Measurements from ENCODE around the gene TINAGL1.

Gene TINAGL1

GRCh38 chr1:31549809-31550620, 26.3 kb upstream of the TINAGL1 start:
- in situ Hi-C loops (cut with HindIII; ENCODE audit: low pct_ligation_motif_present, low sequenced_read_pairs) = no loop called here
- no peak for DNase-seq
- Histone ChIP-seq H3K27ac (no peak overlapping the region), H3K36me3 (replicated peaks) (no peaks in the 10 kb centered on the region), H3K4me3 (ENCODE audit: low read depth, low read length) (no peak overlapping the region), H3K27me3 (replicated peaks) (no peaks in the 10 kb centered on the region)
- TF ChIP-seq CTCF (IDR thresholded peaks at IDR 0.05; ENCODE audit: low read depth, low read length, missing control alignments) = no peak

DNA sequence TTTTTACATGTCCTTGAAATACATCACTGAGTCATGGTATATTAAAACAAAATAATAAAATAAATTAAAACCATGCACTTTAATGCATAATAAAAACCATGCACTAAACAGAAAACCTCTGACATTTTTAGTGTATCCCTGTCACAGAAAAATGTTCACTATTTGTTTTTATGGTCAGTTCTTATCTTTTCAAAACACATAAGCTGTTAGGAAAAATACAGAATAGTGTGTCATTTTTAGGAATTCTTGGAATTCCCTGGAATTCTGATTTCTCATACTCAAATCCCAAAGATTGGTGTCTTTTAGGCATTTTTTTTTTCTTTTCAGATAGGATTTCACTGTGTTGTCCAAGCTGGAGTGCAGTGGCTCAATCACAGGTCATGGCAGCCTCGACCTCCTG, 25.1 kb upstream of the TINAGL1 start:
- TF ChIP-seq CTCF (IDR thresholded peaks at IDR 0.05; ENCODE audit: low read depth, low read length, missing control alignments) = no peak
- in situ Hi-C loops (cut with HindIII; ENCODE audit: low pct_ligation_motif_present, low sequenced_read_pairs) = no loop called here
- H3K4me3 ChIP-seq (ENCODE audit: low read depth, low read length) = no peak overlapping the region
- DNase-seq = no peak
- H3K36me3 ChIP-seq (replicated peaks) = no peaks in the 10 kb centered on the region
- no peak overlapping the region for H3K27ac ChIP-seq
- H3K27me3 ChIP-seq (replicated peaks) = no peaks in the 10 kb centered on the region

DNA sequence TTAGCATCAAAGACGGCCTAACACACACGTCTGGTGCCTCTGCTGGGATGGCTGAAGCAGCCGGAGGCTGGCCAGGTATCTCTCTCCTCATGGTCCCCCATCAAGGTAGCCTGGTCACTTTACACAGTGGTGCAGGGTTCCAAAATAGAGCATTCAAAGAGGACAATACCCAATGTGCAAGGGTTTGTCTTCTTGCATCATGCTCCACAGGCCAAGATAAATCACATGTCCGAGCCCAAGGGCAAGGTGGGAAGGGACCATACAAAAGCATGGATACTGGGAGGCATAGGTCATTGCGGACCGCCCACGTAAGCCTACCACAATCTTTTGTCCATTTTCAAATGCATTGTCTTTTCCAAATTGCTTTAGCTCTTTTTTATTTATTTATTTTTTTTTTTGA, 23.8 kb upstream of the TINAGL1 start:
- in situ Hi-C loops (cut with HindIII; ENCODE audit: low pct_ligation_motif_present, low sequenced_read_pairs) = no loop called here
- H3K36me3 ChIP-seq (replicated peaks) = no peaks in the 10 kb centered on the region
- no peak overlapping the region for H3K4me3 ChIP-seq (ENCODE audit: low read depth, low read length)
- TF ChIP-seq CTCF (IDR thresholded peaks at IDR 0.05; ENCODE audit: low read depth, low read length, missing control alignments) = no peak
- no peak overlapping the region for H3K27ac ChIP-seq
- DNase-seq = no peak
- no peaks in the 10 kb centered on the region for H3K27me3 ChIP-seq (replicated peaks)

- H3K27ac ChIP-seq = no peak overlapping the region
- DNase-seq = no peak
- TF ChIP-seq CTCF (IDR thresholded peaks at IDR 0.05; ENCODE audit: low read depth, low read length, missing control alignments) = no peak
- H3K36me3 ChIP-seq (replicated peaks) = no peaks in the 10 kb centered on the region
- no peaks in the 10 kb centered on the region for H3K27me3 ChIP-seq (replicated peaks)
- in situ Hi-C loops (cut with HindIII; ENCODE audit: low pct_ligation_motif_present, low sequenced_read_pairs) = no loop called here
- no peak overlapping the region for H3K4me3 ChIP-seq (ENCODE audit: low read depth, low read length)
These were observed 19.8 kb upstream of the TINAGL1 start for GRCh38 chr1:31556481-31557006.

DNA sequence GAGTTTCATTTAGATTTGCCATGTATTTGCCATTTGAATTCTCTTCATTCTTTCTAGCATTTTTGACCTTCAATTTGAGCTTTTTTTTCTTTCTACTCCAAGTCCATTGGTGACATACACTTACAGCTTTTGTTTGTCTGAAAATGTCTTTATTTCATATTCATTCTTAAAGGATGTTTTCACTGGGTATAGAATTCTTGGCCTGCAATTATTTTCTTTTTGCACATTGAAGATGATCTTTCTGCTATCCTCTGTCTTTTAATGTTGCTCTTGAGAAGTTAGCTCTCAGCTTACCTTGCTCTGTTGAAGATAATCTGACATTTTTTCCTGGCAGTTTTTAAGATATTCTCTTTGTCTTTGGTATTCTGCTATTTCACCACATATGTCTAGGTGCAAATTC, 16.6 kb upstream of the TINAGL1 start:
- Histone ChIP-seq H3K36me3 (replicated peaks) (no peaks in the 10 kb centered on the region), H3K4me3 (ENCODE audit: low read depth, low read length) (no peak overlapping the region), H3K27me3 (replicated peaks) (no peaks in the 10 kb centered on the region), H3K27ac (no peak overlapping the region)
- TF ChIP-seq CTCF (IDR thresholded peaks at IDR 0.05; ENCODE audit: low read depth, low read length, missing control alignments) = no peak
- in situ Hi-C loops (cut with HindIII; ENCODE audit: low pct_ligation_motif_present, low sequenced_read_pairs) = no loop called here
- DNase-seq = no peak

Data from brain microvascular endothelial cell (primary cell).